NCI-H1105 treated with DMSO at 0.1 percent for 48 hours (cell line): ENCODE data around the gene ARHGAP6.

ENCODE experiments used
- DNase-seq: peaks from one replicate; lab custom pipeline; 2025; lab: John Stamatoyannopoulos, UW

ARHGAP6 gene

GRCh38 chrX:11309220-11309619, 356.5 kb downstream of the ARHGAP6 start:
- DNase-seq: no peak

- no peak for DNase-seq
These were observed 360.1 kb downstream of the ARHGAP6 start for GRCh38 chrX:11305641-11306040.

- no peak for DNase-seq
These were observed 360.9 kb downstream of the ARHGAP6 start for GRCh38 chrX:11304829-11305228.

- DNase-seq: no peak
These were observed 367.1 kb downstream of the ARHGAP6 start for GRCh38 chrX:11298600-11298999.

- peak; percentile 56 for DNase-seq
These were observed 369.7 kb downstream of the ARHGAP6 start for GRCh38 chrX:11296051-11296450.

- no peak for DNase-seq
These were observed 372.6 kb downstream of the ARHGAP6 start, which contains the start of gene AMELX for GRCh38 chrX:11293113-11293512. Gene AMELX, plus strand, starts transcription at chrX:11293413. Its CDS starts 1,376 bp downstream, at chrX:11294789.

GRCh38 chrX:11290416-11291102, 375.2 kb downstream of the ARHGAP6 start:
- no peak for DNase-seq

GRCh38 chrX:11287505-11287904, 378.2 kb downstream of the ARHGAP6 start:
- no peak for DNase-seq

- DNase-seq: no peak
These were observed 380.1 kb downstream of the ARHGAP6 start for GRCh38 chrX:11285651-11286050.

GRCh38 chrX:11282043-11282442, 383.7 kb downstream of the ARHGAP6 start:
- DNase-seq: no peak

- DNase-seq: no peak
These were observed 392.2 kb downstream of the ARHGAP6 start for GRCh38 chrX:11273544-11273943.

- DNase-seq: no peak
These were observed 392.9 kb downstream of the ARHGAP6 start for GRCh38 chrX:11272863-11273262.

- DNase-seq: no peak
These were observed 393.4 kb downstream of the ARHGAP6 start for GRCh38 chrX:11272290-11272689.

- no peak for DNase-seq
These were observed 395.7 kb downstream of the ARHGAP6 start for GRCh38 chrX:11269996-11270395.

- DNase-seq: no peak
These were observed 396.7 kb downstream of the ARHGAP6 start for GRCh38 chrX:11269006-11269405.

GRCh38 chrX:11267425-11267824, 398.3 kb downstream of the ARHGAP6 start:
- no peak for DNase-seq

- DNase-seq: no peak
These were observed 399.1 kb downstream of the ARHGAP6 start for GRCh38 chrX:11266573-11267003.

GRCh38 chrX:11265352-11265751, 400.4 kb downstream of the ARHGAP6 start:
- DNase-seq: no peak

- no peak for DNase-seq
These were observed 400.8 kb downstream of the ARHGAP6 start for GRCh38 chrX:11264925-11265324.

- DNase-seq: no peak
These were observed 404.5 kb downstream of the ARHGAP6 start for GRCh38 chrX:11261260-11261659.

GRCh38 chrX:11259437-11259836, 406.3 kb downstream of the ARHGAP6 start:
- DNase-seq: no peak

- DNase-seq: no peak
These were observed 408.0 kb downstream of the ARHGAP6 start for GRCh38 chrX:11257711-11258110.

- DNase-seq: no peak
These were observed 408.4 kb downstream of the ARHGAP6 start for GRCh38 chrX:11257290-11257689.

- no peak for DNase-seq
These were observed 411.2 kb downstream of the ARHGAP6 start for GRCh38 chrX:11254417-11255109.
